GM18520 (cell line): ENCODE measurements around the gene PRSS53.
A peak's percentile ranks its signal among the peaks of the same experiment; 100 is the strongest.
"Not testable (repeated sequence)": the region's sequence is repeated elsewhere in the genome, so short reads cannot be mapped to it uniquely, and the experiment has no call there.

ENCODE experiments used
- ATAC-seq: cut with Tn5 transposase; IDR thresholded peaks from one replicate; pipeline ENCODE4 v1.9.1; 2021; ENCODE audit not compliant: unreplicated experiment

PRSS53 gene

GRCh38 chr16:31118223-31119155, 29.7 kb upstream of the PRSS53 start:
- ATAC-seq = no peak

DNA sequence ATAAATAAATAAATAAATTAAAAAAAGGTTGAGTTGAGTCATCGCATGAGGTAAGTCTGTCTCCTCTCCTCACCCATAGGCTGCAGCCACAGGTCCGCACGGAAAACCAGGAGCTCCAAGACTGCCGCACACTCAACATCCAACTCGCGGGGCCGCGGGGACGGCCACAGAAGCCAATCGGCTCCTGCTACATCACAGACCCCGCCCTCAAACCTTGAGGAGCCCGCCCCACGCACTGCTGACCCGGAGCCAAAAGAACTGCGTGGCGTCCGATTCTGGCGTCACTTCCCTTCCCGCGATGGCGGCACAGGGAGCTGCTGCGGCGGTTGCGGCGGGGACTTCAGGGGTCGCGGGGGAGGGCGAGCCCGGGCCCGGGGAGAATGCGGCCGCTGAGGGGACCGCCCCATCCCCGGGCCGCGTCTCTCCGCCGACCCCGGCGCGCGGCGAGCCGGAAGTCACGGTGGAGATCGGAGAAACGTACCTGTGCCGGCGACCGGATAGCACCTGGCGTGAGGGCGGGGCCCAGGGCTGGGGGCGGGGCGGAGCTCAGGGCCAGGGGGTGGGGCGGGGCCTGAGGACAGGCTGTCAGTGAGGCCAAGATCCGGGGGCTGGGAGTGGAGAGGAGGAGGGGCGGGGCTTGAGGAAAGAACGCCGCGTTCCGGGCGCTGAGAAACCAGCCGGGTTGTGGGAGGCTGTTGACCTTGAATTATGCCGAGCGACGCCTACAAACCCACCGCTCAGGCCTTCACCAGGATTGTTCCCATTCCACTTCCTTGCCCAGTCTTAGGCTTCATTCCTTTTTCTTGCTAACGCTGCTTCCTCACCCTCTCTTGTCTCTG, 28.9 kb upstream of the PRSS53 start, which contains the start of gene KAT8:
Gene KAT8 (plus strand): TSS at position 281 of the 839 bp plus-strand sequence. CDS start 18 bp downstream, at position 299.
- peak; percentile 82 for ATAC-seq

DNA sequence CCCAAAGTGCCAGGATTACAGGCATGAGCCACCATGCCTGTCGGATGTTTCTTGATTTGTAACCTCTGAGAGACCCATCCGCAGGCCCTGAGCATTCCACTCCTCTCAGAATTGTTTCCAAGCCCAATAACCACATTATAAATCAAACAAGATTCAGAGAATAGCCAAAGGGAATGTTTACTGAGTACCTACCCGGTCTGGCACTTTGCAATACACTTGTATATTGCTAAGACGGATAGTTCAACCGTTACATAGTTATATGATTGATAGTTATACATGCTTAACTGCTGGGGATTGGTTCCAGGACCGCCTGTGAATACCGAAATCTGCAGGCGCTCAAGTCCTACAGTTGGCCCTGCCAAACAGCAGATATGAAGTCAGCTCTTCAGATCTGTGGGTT, 25.7 kb upstream of the PRSS53 start:
- no peak for ATAC-seq

DNA sequence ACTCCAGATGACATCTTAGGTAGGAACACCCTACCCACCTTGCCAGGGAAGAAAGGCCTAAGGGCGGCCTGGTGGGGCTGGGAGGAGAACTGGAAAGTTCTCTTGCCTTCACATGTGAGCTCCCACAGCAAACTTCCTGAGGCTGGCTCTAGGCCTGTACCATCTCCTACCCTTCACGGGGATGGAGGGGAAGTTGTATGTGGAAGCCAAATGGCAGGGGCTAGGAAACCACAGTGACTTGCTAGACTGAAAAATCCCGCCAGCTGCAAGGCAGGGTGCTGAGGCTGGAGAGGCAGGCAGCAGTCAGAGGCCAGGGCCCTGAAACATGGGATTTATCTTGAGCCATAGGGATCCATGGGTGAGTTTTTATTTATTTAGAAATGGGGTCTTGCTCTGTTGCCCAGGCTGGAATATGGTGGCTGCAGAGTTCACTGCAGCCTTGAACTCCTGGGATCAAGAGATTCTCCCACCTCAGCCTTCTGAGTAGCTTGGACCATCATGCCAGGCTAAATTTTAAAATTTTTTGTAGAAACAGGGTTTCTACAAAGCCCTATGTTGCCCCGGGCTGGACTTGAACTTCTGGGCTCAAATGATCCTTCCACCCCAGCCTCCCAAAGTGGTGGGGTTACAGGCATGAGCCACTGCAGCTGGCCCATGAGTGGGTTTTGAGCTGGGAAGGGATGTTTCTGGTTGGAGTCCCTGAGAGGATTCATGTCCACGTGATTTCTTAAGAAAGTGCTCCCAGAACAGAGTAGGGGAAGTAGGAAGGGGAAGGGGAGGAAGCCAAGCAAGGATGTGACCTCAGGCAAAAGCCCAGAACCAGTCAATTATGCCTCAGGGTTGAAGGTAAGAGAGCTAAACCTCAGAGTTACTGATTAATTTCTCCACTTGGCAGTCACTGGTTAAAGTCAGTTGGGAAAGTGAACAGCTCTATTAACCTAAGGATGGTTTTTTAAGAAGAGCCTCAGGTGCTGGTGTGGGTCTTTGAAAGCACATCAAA, 24.7 kb upstream of the PRSS53 start:
- ATAC-seq = no peak

DNA sequence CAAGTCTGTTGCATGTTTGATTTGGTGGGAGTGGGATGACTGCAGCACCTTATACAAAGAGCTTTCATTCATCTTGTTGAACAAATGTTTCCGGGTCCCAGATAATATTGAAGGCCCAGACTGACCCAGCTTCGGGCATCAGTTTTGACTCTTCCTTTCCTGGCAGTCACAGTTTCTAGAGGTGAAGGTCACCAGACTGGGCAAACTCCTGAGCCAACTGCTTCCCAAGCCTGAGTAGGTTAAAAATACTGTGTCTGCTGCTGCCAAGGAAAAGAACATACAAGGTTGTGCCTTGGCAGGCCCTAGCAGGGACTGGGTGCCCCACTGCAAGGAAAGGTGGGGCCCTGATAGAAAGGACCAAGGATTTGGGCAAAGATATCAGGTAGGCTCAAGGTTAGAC, 24.0 kb upstream of the PRSS53 start:
- no peak for ATAC-seq

GRCh38 chr16:31111881-31112466, 23.2 kb upstream of the PRSS53 start:
- no peak for ATAC-seq

- no peak for ATAC-seq
Measured at GRCh38 chr16:31110106-31111034, 21.6 kb upstream of the PRSS53 start.

GRCh38 chr16:31109622-31110021, 20.9 kb upstream of the PRSS53 start:
- no peak for ATAC-seq

DNA sequence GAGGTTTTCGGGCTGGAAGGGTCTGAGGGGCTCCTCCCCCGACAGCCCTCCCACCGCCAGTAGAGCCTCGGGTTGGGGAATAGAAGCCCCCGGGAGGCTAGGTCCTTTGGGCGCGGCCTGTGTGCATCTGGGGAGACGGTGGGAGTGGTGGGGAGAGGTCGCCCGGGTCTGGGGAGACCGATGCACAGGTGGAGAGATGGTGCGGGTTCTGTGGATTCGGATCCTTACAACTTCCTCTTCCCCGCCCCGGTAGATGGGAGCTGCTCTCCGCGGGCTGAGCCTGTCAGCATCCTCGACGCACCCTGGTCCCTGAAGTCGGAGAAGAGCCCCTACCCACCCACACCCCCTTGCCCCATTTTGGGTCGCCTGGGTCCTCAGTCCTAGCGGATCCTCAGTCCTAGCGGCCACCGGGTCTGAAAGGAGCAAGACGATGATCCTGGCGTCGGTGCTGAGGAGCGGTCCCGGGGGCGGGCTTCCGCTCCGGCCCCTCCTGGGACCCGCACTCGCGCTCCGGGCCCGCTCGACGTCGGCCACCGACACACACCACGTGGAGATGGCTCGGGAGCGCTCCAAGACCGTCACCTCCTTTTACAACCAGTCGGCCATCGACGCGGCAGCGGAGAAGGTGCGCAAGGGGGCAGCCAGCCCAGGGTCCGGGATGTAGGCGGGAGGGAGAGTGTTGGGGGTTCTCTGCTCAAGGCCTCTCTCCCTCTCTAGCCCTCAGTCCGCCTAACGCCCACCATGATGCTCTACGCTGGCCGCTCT, 20.2 kb upstream of the PRSS53 start:
- ATAC-seq = no peak

DNA sequence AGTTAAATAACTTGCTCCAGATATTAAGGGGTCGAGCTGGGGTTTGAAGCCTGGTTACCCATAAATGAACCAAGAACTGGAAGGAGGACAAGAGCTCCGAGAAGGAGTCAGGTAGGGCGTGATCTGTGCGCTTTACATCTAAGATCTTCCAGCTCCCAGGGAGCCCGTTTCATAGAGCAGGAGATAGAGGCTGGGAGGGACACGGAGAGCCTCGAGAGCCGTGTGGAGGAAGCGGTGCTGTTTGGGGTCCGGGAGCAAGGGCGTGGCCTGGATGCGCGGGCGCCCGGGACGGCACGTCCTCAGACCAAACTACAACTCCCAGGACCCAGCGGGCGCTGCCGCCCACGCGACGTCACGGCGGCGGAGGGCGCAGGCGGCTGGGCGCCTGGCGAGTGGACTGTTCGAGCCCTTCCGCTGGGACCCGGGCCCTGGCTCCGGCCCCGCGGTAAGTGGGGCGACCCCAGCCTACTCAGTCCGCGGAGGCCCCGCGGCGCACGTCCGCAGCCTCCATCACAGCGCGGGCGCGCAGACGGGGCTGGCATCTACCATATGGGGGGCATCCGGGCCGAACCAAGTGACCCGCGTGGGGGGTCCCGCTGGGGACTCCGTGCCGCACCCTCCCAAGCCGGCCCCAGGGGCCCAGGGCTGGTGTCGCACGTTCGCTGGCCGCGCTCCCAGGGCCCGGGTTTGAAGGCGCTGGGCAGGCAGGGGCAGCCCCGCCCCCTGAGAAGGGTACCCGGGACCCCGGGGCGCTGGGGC, 19.5 kb upstream of the PRSS53 start, which contains the start of gene BCKDK:
Gene BCKDK (plus strand): TSS at position 352 of the 759 bp plus-strand sequence. CDS start 838 bp downstream, outside the sequence.
- peak; percentile 81 for ATAC-seq

DNA sequence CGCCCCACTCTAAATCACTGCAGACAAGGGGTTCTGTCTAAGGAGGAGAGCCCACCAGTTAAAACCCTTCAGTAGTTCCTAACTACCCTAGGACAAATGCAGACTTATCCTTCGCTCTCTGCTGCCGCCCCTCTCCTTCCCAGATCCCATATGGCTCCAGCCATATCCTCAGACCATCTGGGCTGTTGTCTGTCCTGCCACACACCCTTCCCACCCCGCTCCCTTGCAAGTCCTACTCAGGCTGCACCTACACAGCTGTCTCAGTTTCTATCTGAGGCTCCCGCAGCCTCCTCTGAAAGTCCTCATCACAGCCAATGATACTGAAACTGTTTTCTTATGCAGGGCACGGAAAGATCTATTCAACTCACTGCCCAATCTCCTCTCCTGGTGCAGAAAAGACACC, 18.7 kb upstream of the PRSS53 start:
- ATAC-seq = peak; percentile 39

DNA sequence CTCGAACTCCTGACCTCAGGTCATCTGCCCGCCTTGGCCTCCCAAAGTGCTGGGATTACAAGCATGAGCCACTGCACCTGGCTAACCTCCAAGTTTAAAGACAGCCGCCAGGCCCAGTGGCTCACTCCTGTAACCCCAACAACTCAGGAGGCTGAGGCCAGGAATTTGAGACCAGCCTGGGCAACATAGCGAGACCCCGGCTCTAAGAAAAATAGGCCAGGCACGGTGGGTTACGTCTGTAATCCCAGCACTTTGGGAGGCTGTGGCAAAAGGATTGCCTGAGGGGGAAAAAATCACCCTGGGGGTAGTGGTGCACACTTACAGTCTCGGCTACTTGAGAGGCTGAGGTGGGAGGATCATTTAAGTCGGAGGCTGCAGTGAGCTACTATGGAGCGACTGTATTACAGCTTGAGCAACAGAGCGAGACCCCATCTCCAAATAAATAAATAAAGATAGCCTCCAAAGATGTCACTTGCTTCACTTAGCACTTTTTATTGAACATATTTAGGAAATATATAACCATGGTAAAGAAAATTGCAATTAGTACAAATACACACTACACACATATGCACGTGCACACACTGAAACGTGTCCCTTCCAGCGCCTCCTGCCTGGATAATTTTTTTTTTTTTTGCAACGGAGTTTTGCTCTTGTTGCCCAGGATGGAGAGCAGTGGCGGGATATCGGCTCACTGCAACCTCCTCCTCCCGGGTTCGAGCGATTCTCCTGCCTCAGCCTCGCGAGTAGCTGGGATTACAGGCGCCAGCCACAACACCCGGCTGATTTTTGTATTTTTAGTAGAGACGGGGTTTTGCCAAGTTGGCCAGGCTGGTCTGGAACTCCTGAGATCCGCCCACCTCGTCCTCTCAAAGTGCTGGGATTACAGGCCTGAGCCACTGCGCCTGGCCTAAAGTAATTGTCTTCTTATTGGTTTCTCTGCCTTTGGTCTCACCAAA, 18.0 kb upstream of the PRSS53 start:
- no peak for ATAC-seq

GRCh38 chr16:31105677-31106213, 17.0 kb upstream of the PRSS53 start:
- ATAC-seq = no peak

GRCh38 chr16:31100876-31101641, 12.3 kb upstream of the PRSS53 start:
- not testable (repeated sequence) for ATAC-seq
